GM18868 (cell line): ENCODE measurements around the gene BCL2L11.

Experiments used
- ATAC-seq: cut with Tn5 transposase; IDR thresholded peaks from one replicate; pipeline ENCODE4 v1.9.1; 2021; ENCODE audit warnings: mild to moderate bottlenecking, moderate library complexity; ENCODE audit not compliant: unreplicated experiment

BCL2L11 gene

GRCh38 chr2:111188681-111189080 is 68.0 kb downstream of the BCL2L11 start:
- no peak for ATAC-seq

GRCh38 chr2:111189106-111189505 is 68.4 kb downstream of the BCL2L11 start:
- ATAC-seq = no peak

- no peak for ATAC-seq
These were observed 70.3 kb downstream of the BCL2L11 start for GRCh38 chr2:111190816-111191540.

- no peak for ATAC-seq
These were observed 71.2 kb downstream of the BCL2L11 start for GRCh38 chr2:111191877-111192276.

GRCh38 chr2:111192776-111193368 is 72.2 kb downstream of the BCL2L11 start:
- no peak for ATAC-seq

- peak; percentile 90 for ATAC-seq
These were observed 74.3 kb downstream of the BCL2L11 start for GRCh38 chr2:111194835-111195621.

GRCh38 chr2:111196435-111196834 is 75.7 kb downstream of the BCL2L11 start:
- no peak for ATAC-seq

GRCh38 chr2:111198701-111199100 is 78.0 kb downstream of the BCL2L11 start:
- no peak for ATAC-seq

- no peak for ATAC-seq
These were observed 79.1 kb downstream of the BCL2L11 start for GRCh38 chr2:111199840-111200239.

- ATAC-seq = no peak
These were observed 79.7 kb downstream of the BCL2L11 start for GRCh38 chr2:111200333-111200881.

GRCh38 chr2:111201214-111201613 is 80.5 kb downstream of the BCL2L11 start:
- ATAC-seq = peak; percentile 81

GRCh38 chr2:111202266-111203040 is 81.7 kb downstream of the BCL2L11 start:
- no peak for ATAC-seq

GRCh38 chr2:111204706-111205105 is 84.0 kb downstream of the BCL2L11 start:
- ATAC-seq = no peak

GRCh38 chr2:111205774-111206173 is 85.1 kb downstream of the BCL2L11 start:
- no peak for ATAC-seq

- no peak for ATAC-seq
These were observed 87.1 kb downstream of the BCL2L11 start for GRCh38 chr2:111207851-111208250.

GRCh38 chr2:111208639-111209038 is 87.9 kb downstream of the BCL2L11 start:
- ATAC-seq = peak; percentile 19

GRCh38 chr2:111209045-111209514 is 88.4 kb downstream of the BCL2L11 start:
- peak; percentile 95 for ATAC-seq

- ATAC-seq = no peak
These were observed 89.3 kb downstream of the BCL2L11 start for GRCh38 chr2:111210036-111210435.

GRCh38 chr2:111213877-111214276 is 93.2 kb downstream of the BCL2L11 start:
- ATAC-seq = no peak

- ATAC-seq = no peak
These were observed 96.3 kb downstream of the BCL2L11 start for GRCh38 chr2:111216811-111217652.
